Osteoblast (primary cell): ENCODE data around the gene CADPS2. TPM values are rescaled to one million over a fixed set of nuclear protein-coding genes. Genes with fewer than 3 reads are reported as not detected.
A peak's percentile ranks its signal among the peaks of the same experiment; 100 is the strongest.

Experiments
- DNase-seq: peaks from one replicate; pipeline ENCODE4 v3.0.0; 2011; ENCODE audit warnings: low spot score, mixed read lengths; ENCODE audit not compliant: insufficient read length; ENCODE audit errors: missing footprints
- H2AFZ ChIP-seq: 2 replicates; pipeline ENCODE4 v1.6.0; 2011; ENCODE audit warnings: mild to moderate bottlenecking, low read length
- H3K27ac ChIP-seq: 2 replicates; pipeline ENCODE4 v1.5.1; 2011; ENCODE audit warnings: mild to moderate bottlenecking, low read depth, low read length, moderate library complexity
- H3K27me3 ChIP-seq: 2 replicates; pipeline ENCODE4 v1.6.0; 2012; ENCODE audit warnings: mild to moderate bottlenecking, control low read depth, inconsistent platforms, low read length, moderate library complexity; ENCODE audit not compliant: insufficient read depth
- H3K36me3 ChIP-seq: 2 replicates; pipeline ENCODE4 v1.5.1; 2011; ENCODE audit warnings: mild to moderate bottlenecking, low read length, control low read depth, moderate library complexity; ENCODE audit not compliant: insufficient read depth
- H3K4me1 ChIP-seq: 2 replicates; pipeline ENCODE4 v1.5.1; 2011; ENCODE audit warnings: mild to moderate bottlenecking, low read length, control low read depth, moderate library complexity; ENCODE audit not compliant: insufficient read depth
- H3K4me2 ChIP-seq: 2 replicates; pipeline ENCODE4 v1.6.0; 2011; ENCODE audit warnings: mild to moderate bottlenecking, low read length; ENCODE audit not compliant: insufficient read depth
- H3K4me3 ChIP-seq: fragments of 200-600 bp; sonication (generic); 3 replicates; pipeline ENCODE4 v1.5.1; 2012; ENCODE audit warnings: mild to moderate bottlenecking, low read length, inconsistent platforms; ENCODE audit not compliant: insufficient read depth
- H3K79me2 ChIP-seq: 2 replicates; pipeline ENCODE4 v1.6.0; 2012; ENCODE audit warnings: mild to moderate bottlenecking, low read length, control low read depth, inconsistent platforms; ENCODE audit not compliant: insufficient read depth
- H3K9me3 ChIP-seq: 2 replicates; pipeline ENCODE4 v1.5.1; 2011; ENCODE audit warnings: low read depth, low read length, control low read depth
- H4K20me1 ChIP-seq: 2 replicates; pipeline ENCODE4 v1.6.0; 2012; ENCODE audit warnings: mild to moderate bottlenecking, low read length, control low read depth; ENCODE audit not compliant: insufficient read depth
- total RNA-seq: library from RNA; depleted of rRNA; stranded (reverse); fragments of >200 nt; gene quantifications from 2 replicates; pipeline ENCODE4 v1.2.3, GENCODE V29; 2012
- TF ChIP-seq, protein P1 (sequence below): IDR thresholded peaks from 2 replicates; pipeline ENCODE4 v1.5.1; 2011; ENCODE audit warnings: mild to moderate bottlenecking, low read depth, low read length, moderate library complexity; ENCODE audit errors: extremely low read depth

Gene CADPS2
- total RNA-seq, 1 donor = 21.7 TPM

DNA sequence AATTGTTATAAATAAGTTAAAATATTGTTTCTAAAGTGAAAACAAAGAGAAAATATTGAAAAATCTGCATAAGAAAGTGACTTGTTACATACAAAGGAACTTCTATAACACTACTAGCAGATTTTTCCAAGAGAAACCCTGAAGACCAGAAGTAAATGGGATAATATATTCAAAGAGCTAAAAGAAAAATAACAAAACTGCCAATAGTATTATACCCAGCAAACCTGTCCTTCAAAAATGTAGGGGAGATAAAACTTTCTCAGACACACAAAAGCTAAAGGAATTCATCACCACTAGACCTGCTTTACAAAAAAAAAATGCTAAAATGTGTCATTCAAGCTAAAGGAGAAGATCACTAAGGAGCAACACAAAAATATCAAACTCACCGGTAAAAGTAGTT, 17.0 kb downstream of the CADPS2 start:
- TF ChIP-seq, protein P1, sequence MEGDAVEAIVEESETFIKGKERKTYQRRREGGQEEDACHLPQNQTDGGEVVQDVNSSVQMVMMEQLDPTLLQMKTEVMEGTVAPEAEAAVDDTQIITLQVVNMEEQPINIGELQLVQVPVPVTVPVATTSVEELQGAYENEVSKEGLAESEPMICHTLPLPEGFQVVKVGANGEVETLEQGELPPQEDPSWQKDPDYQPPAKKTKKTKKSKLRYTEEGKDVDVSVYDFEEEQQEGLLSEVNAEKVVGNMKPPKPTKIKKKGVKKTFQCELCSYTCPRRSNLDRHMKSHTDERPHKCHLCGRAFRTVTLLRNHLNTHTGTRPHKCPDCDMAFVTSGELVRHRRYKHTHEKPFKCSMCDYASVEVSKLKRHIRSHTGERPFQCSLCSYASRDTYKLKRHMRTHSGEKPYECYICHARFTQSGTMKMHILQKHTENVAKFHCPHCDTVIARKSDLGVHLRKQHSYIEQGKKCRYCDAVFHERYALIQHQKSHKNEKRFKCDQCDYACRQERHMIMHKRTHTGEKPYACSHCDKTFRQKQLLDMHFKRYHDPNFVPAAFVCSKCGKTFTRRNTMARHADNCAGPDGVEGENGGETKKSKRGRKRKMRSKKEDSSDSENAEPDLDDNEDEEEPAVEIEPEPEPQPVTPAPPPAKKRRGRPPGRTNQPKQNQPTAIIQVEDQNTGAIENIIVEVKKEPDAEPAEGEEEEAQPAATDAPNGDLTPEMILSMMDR = no peak
- Histone ChIP-seq H3K4me1 (no peaks in the 10 kb centered on the region), H3K4me2 (no peak overlapping the region), H3K9me3 (peaks cover 5% of the 10 kb centered on the region), H3K36me3 (no peaks in the 10 kb centered on the region), H3K4me3 (no peak overlapping the region), H3K27me3 (no peaks in the 10 kb centered on the region), H4K20me1 (no peaks in the 10 kb centered on the region), H3K27ac (no peak overlapping the region), H3K79me2 (no peaks in the 10 kb centered on the region), H2AFZ (no peak overlapping the region)
- no peak for DNase-seq

DNA sequence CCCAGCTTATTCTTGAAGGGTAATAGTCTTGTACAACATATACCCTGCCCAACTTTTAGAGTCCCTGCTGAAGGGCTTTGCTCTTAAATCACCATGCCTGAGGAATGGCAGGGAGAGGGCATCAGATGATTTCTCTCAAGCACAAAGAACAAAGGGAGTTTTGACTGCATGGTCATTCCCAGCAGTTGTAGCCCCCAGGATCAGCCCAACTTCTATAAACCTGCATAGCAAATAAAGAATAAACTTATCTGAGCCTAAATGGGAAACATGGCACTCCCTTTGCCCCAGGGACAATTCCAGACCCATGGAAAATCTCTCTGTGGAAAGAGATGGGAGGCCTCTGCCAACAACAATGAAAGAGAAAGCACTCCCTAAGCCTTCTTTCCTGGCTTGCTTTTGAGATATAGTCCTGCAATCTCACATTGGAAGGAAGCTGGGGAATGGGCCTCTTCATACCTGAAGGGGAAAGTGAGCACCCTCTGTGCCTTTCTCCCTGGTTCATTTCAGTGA, 18.7 kb downstream of the CADPS2 start:
- no peak overlapping the region for H3K4me2 ChIP-seq
- no peak overlapping the region for H3K27ac ChIP-seq
- H4K20me1 ChIP-seq = no peaks in the 10 kb centered on the region
- H3K9me3 ChIP-seq = peaks cover 5% of the 10 kb centered on the region
- H3K4me1 ChIP-seq = no peaks in the 10 kb centered on the region
- H2AFZ ChIP-seq = no peak overlapping the region
- no peak for DNase-seq
- no peaks in the 10 kb centered on the region for H3K79me2 ChIP-seq
- H3K27me3 ChIP-seq = no peaks in the 10 kb centered on the region
- no peak overlapping the region for H3K4me3 ChIP-seq
- H3K36me3 ChIP-seq = no peaks in the 10 kb centered on the region
- TF ChIP-seq, protein P1 = no peak

DNA sequence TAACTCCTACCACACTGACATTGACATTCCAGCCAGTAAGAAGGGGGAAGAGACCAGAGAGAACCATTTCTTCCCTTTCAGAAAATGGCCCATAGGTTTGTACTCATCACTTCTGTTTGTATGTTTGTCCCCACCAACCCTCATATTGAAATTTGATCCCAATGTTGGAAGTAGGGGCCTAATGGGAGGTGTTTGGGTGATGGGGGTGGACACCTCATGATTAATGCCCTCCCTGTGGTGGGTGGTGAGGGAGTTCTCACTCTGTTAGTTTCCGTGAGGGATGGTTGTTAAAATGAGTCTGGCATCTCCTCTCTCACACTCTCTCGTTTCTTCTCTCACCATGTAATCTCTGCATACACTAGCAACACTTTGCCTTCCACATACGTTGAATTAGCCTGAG, 21.4 kb downstream of the CADPS2 start:
- TF ChIP-seq, protein P1 = no peak
- Histone ChIP-seq H3K4me3 (no peak overlapping the region), H3K27me3 (no peaks in the 10 kb centered on the region), H3K36me3 (no peaks in the 10 kb centered on the region), H3K27ac (no peak overlapping the region), H3K79me2 (no peaks in the 10 kb centered on the region), H4K20me1 (no peaks in the 10 kb centered on the region), H2AFZ (no peak overlapping the region), H3K9me3 (peaks cover 5% of the 10 kb centered on the region), H3K4me2 (no peak overlapping the region), H3K4me1 (no peaks in the 10 kb centered on the region)
- DNase-seq = no peak

DNA sequence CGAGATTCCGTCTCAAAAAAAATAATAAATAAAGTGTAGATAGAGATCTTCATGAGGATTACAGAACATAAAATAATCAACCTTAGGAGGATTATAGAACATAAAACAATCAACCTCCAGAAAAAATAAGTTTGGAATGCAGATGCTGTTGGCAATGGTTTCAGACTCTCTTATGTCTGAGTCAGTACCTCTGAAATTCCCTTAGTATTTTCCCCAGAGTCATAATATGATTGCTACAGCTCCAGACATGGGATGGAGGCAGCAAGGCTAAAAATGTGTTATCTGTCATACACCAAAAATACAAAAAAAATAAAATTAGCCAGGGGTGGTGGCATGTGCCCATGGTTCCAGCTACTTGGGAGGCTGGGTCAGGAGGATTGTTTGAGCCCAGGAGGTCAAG, 22.2 kb downstream of the CADPS2 start:
- Histone ChIP-seq H2AFZ (no peak overlapping the region), H3K36me3 (no peaks in the 10 kb centered on the region), H3K27me3 (no peaks in the 10 kb centered on the region), H3K4me2 (no peak overlapping the region), H4K20me1 (no peaks in the 10 kb centered on the region), H3K4me1 (no peaks in the 10 kb centered on the region), H3K27ac (no peak overlapping the region), H3K9me3 (peaks cover 1% of the 10 kb centered on the region), H3K79me2 (no peaks in the 10 kb centered on the region), H3K4me3 (no peak overlapping the region)
- TF ChIP-seq, protein P1 = no peak
- DNase-seq = peak; percentile 38
